Neuronal stem cell (in vitro differentiated cells): ENCODE data around the gene CSF3R.

Source experiments
- DNase-seq: peaks from one replicate; pipeline ENCODE4 v3.0.0-alpha.2; 2013; ENCODE audit warnings: low spot score
- H2AFZ ChIP-seq: one replicate; pipeline ENCODE4 v1.6.1; 2013; ENCODE audit warnings: mild to moderate bottlenecking, low read length, inconsistent platforms
- H2AK5ac ChIP-seq: 2 replicates; pipeline ENCODE4 v1.6.1; 2013; ENCODE audit warnings: low read depth, mild to moderate bottlenecking, inconsistent platforms, low read length, moderate library complexity, mixed read lengths
- H2BK120ac ChIP-seq: 2 replicates; pipeline ENCODE4 v1.6.1; 2013; ENCODE audit warnings: low read depth, mild to moderate bottlenecking, inconsistent platforms, low read length, moderate library complexity, mixed read lengths
- H2BK12ac ChIP-seq: one replicate; pipeline ENCODE4 v1.6.1; 2013; ENCODE audit warnings: low read length, inconsistent platforms
- H2BK15ac ChIP-seq: 2 replicates; pipeline ENCODE4 v1.6.1; 2013; ENCODE audit warnings: mild to moderate bottlenecking, low read length, inconsistent platforms, mixed read lengths
- H2BK5ac ChIP-seq: one replicate; pipeline ENCODE4 v1.6.1; 2013; ENCODE audit warnings: inconsistent platforms, mild to moderate bottlenecking, low read length, moderate library complexity
- H3K14ac ChIP-seq: one replicate; pipeline ENCODE4 v1.6.1; 2013; ENCODE audit warnings: low read length, inconsistent platforms
- H3K18ac ChIP-seq: 2 replicates; pipeline ENCODE4 v1.6.1; 2013; ENCODE audit warnings: low read length, inconsistent platforms
- H3K23ac ChIP-seq: 2 replicates; pipeline ENCODE4 v1.6.1; 2013; ENCODE audit warnings: low read depth, mild to moderate bottlenecking, mixed read lengths, low read length, inconsistent platforms; ENCODE audit not compliant: poor library complexity
- H3K27ac ChIP-seq: replicated peaks from 3 replicates; pipeline ENCODE4 v1.5.1; 2013; ENCODE audit warnings: low read length, inconsistent platforms
- H3K27me3 ChIP-seq, 3 experiments: 2 replicates each; pipeline ENCODE4 v1.6.1; 2013; ENCODE audit warnings: low read length in 3 of 3, mild to moderate bottlenecking in 2 of 3, inconsistent platforms in 1 of 3, low read depth in 1 of 3, mixed read lengths in 1 of 3, moderate library complexity in 1 of 3; ENCODE audit not compliant: control insufficient read depth in 3 of 3, insufficient read depth in 3 of 3
- H3K36me3 ChIP-seq, 2 donors: replicated peaks in 1 of 2; 2 replicates each; pipeline ENCODE4 v1.6.1; 2013; ENCODE audit warnings: low read length in 2 of 2; ENCODE audit not compliant: control insufficient read depth in 2 of 2, insufficient read depth in 2 of 2
- H3K4ac ChIP-seq: 2 replicates; pipeline ENCODE4 v1.6.1; 2013; ENCODE audit warnings: inconsistent platforms, mild to moderate bottlenecking, low read length, moderate library complexity
- H3K4me1 ChIP-seq, 2 donors: 1 replicate in 1 of 2; 2 replicates in 1 of 2; pipeline ENCODE4 v1.6.1; 2013; ENCODE audit warnings: low read length in 2 of 2, low read depth in 1 of 2; ENCODE audit not compliant: control insufficient read depth in 2 of 2, insufficient read depth in 1 of 2
- H3K4me2 ChIP-seq: one replicate; pipeline ENCODE4 v1.6.1; 2013; ENCODE audit warnings: mild to moderate bottlenecking, low read length, inconsistent platforms; ENCODE audit not compliant: insufficient read depth, poor library complexity, severe bottlenecking
- H3K4me3 ChIP-seq, 2 donors: 2 replicates each; pipeline ENCODE4 v1.5.1; 2013; ENCODE audit warnings: low read length in 2 of 2, mild to moderate bottlenecking in 2 of 2, inconsistent platforms in 1 of 2, moderate library complexity in 1 of 2
- H3K79me1 ChIP-seq: one replicate; pipeline ENCODE4 v1.6.1; 2013; ENCODE audit warnings: low read depth, mild to moderate bottlenecking, inconsistent platforms, low read length, moderate library complexity
- H3K9ac ChIP-seq: one replicate; pipeline ENCODE4 v1.6.1; 2013; ENCODE audit warnings: mild to moderate bottlenecking, low read depth, low read length, inconsistent platforms; ENCODE audit not compliant: poor library complexity
- H3K9me3 ChIP-seq, 2 donors: replicated peaks in 1 of 2; 2 replicates each; pipeline versions ENCODE3 to v1.6.1; 2013; ENCODE audit warnings: low read length in 2 of 2, mild to moderate bottlenecking in 2 of 2, inconsistent platforms in 1 of 2, low read depth in 1 of 2, mixed read lengths in 1 of 2, moderate library complexity in 1 of 2; ENCODE audit not compliant: control insufficient read depth in 2 of 2, insufficient read depth in 1 of 2
- H4K8ac ChIP-seq: one replicate; pipeline ENCODE4 v1.6.1; 2013; ENCODE audit warnings: low read depth, mild to moderate bottlenecking, inconsistent platforms, low read length, moderate library complexity
- H4K91ac ChIP-seq: one replicate; pipeline ENCODE4 v1.6.1; 2013; ENCODE audit warnings: low read length, low read depth, mild to moderate bottlenecking, inconsistent platforms; ENCODE audit not compliant: poor library complexity
- WGBS, 2 donors: extraction: QIAGEN DNeasy Blood & Tissue Kit; methylation state at CpG; one replicate each; pipeline ENCODE4 v1.1.7; 2013; ENCODE audit warnings: missing lambda C conversion rate in 2 of 2, mixed read lengths in 1 of 2; ENCODE audit not compliant: insufficient read length in 2 of 2, insufficient replicate concordance in 1 of 2; ENCODE audit errors: extremely low coverage in 2 of 2; 5-methylcytosine and 5-hydroxymethylcytosine counted together

CSF3R gene

DNA sequence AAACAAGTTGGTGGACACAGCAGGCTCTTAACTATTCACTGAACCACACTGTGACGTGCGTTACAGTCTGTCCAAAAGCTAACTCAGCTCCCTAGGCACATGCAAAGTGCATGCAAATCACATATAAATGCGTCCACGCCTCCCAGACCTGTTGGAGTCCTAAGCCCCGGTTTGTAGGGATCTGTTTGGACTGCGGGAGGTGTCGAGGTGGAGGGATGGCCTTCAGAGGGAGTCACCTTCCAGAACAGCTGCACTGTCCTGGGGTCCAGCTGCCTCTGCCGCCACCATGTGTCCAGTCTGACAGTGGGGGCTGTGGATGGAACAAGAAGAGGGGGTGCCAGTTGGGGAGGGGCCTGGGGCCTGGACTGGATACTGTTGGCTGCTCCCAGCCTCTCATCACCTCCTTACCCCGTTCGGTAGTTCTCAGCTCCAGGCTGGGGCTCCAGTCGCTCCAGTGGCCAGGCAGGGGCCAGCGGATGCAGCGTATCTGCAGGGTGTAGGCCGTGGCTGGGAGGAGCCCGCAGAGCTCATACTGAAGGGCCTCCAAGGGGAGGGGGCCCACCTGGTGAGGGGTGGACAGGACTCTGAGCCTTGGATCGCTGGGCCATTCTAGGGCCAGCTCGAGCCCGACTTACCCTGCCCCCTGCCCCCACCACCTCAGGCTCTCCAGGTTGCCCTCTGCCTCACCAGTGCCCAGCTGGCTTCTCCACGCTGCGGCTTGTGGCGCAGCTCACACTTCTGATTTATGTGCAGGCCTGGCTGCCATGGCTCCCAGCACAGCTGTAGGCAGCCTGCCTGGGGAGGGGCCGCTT lies 10.7 kb downstream of the CSF3R start:
- peak overlapping the region; percentile 68 for H3K18ac ChIP-seq
- H3K14ac ChIP-seq = peak overlapping the region; percentile 66
- H2BK12ac ChIP-seq = peak overlapping the region; percentile 92
- no peak overlapping the region for H3K4me3 ChIP-seq
- peak overlapping the region; percentile 87 for H4K91ac ChIP-seq
- H3K4me1 ChIP-seq = peaks cover 5 to 11% of the 10 kb centered on the region in 2 donors
- no peak overlapping the region for H3K4ac ChIP-seq
- H2BK5ac ChIP-seq = no peak overlapping the region
- peak overlapping the region; percentile 35 for H2BK120ac ChIP-seq
- H2AK5ac ChIP-seq = peak overlapping the region; percentile 71
- H3K27ac ChIP-seq = no peak overlapping the region
- H4K8ac ChIP-seq = no peak overlapping the region
- H3K9ac ChIP-seq = peak overlapping the region; percentile 26
- no CpG with 5 or more reads among the region's 22 CpGs for WGBS, 2 donors
- peak overlapping the region; percentile 51 for H2BK15ac ChIP-seq
- H3K27me3 ChIP-seq = no peaks in the 10 kb centered on the region
- no peak for DNase-seq
- no peaks in the 10 kb centered on the region for H3K36me3 ChIP-seq
- H3K4me2 ChIP-seq = no peak overlapping the region
- H3K9me3 ChIP-seq = no peaks in the 10 kb centered on the region
- no peaks in the 10 kb centered on the region for H3K79me1 ChIP-seq
- peak overlapping the region; percentile 34 for H3K23ac ChIP-seq
- peak overlapping the region; percentile 76 for H2AFZ ChIP-seq

DNA sequence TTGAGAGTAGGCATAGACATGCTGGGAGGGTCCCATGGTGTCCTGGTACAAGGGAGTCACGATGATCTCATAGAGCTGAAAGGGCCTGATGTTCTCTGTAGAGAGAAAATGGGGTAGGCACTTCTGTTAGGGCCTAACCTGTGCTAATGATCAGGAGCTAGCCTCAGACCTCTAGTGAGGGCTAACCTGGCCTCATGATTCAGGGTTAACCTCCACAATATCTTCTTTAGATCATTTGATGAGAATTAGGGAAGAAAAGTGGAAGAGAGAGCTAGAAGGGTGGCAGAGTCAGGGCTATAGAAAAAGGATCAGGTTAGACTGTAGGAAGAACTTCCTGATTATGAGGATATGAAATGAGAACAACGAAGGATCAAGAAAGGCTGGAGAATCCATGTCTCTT lies 13.6 kb downstream of the CSF3R start:
- H3K27ac ChIP-seq = no peak overlapping the region
- no peak overlapping the region for H3K9ac ChIP-seq
- H2BK15ac ChIP-seq = no peak overlapping the region
- H3K14ac ChIP-seq = no peak overlapping the region
- no CpG with 5 or more reads among the region's 2 CpGs for WGBS, 2 donors
- no peak overlapping the region for H2BK5ac ChIP-seq
- no peak overlapping the region for H3K4ac ChIP-seq
- no peak for DNase-seq
- no peak overlapping the region for H3K18ac ChIP-seq
- H2BK12ac ChIP-seq = no peak overlapping the region
- H3K79me1 ChIP-seq = no peaks in the 10 kb centered on the region
- no peak overlapping the region for H3K4me3 ChIP-seq
- H2AFZ ChIP-seq = no peak overlapping the region
- H2AK5ac ChIP-seq = no peak overlapping the region
- no peak overlapping the region for H4K91ac ChIP-seq
- H3K27me3 ChIP-seq = no peaks in the 10 kb centered on the region
- peaks cover 8 to 11% of the 10 kb centered on the region in 2 donors for H3K4me1 ChIP-seq
- no peaks in the 10 kb centered on the region for H3K36me3 ChIP-seq
- H3K23ac ChIP-seq = no peak overlapping the region
- H2BK120ac ChIP-seq = no peak overlapping the region
- H3K4me2 ChIP-seq = no peak overlapping the region
- H4K8ac ChIP-seq = no peak overlapping the region
- no peaks in the 10 kb centered on the region for H3K9me3 ChIP-seq

GRCh38 chr1:36467700-36468455 lies 14.8 kb downstream of the CSF3R start:
- Histone ChIP-seq H3K4me3 (no peak overlapping the region), H3K9ac (no peak overlapping the region), H3K14ac (no peak overlapping the region), H3K4me2 (no peak overlapping the region), H3K36me3 (no peaks in the 10 kb centered on the region), H3K4me1 (peaks cover 8 to 13% of the 10 kb centered on the region in 2 donors), H4K8ac (no peak overlapping the region), H2BK15ac (peak overlapping the region; percentile 23), H3K23ac (no peak overlapping the region), H3K18ac (peak overlapping the region; percentile 61), H2BK12ac (peak overlapping the region; percentile 76), H3K27ac (no peak overlapping the region), H2AK5ac (peak overlapping the region; percentile 20), H3K9me3 (no peaks in the 10 kb centered on the region), H3K27me3 (no peaks in the 10 kb centered on the region), H3K4ac (no peak overlapping the region), H2BK120ac (no peak overlapping the region), H4K91ac (no peak overlapping the region), H2AFZ (no peak overlapping the region), H3K79me1 (no peaks in the 10 kb centered on the region), H2BK5ac (peak overlapping the region; percentile 8)
- WGBS, 2 donors = no CpG with 5 or more reads among the region's 10 CpGs
- DNase-seq = no peak

DNA sequence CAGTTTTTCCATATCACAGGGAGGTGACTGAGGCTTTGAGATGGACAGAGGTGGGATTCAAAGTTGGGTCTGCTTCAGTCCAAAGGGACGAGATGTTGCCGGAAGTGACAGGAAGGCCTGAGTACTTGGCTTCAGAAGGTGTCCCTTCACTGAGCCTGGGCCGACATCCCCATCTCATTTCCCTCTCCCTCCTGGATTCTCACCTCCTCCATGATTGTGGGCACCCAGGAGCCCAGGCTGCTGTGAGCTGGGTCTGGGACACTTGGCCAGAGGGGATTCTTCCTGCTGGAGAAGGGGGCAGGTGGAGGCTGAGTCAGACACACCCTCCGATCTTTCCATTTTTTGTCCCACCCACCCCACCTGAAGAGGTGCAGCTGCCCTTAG lies 15.7 kb downstream of the CSF3R start:
- Histone ChIP-seq H3K27me3 (no peaks in the 10 kb centered on the region), H2AK5ac (peak overlapping the region; percentile 20), H2BK5ac (peak overlapping the region; percentile 8), H3K79me1 (peaks cover 4% of the 10 kb centered on the region), H2BK12ac (peak overlapping the region; percentile 75), H3K4me3 (no peak overlapping the region), H3K14ac (no peak overlapping the region), H3K9me3 (no peaks in the 10 kb centered on the region), H2BK120ac (no peak overlapping the region), H2BK15ac (peak overlapping the region; percentile 23), H3K18ac (no peak overlapping the region), H3K4me2 (no peak overlapping the region), H4K8ac (no peak overlapping the region), H2AFZ (no peak overlapping the region), H3K23ac (no peak overlapping the region), H3K9ac (no peak overlapping the region), H3K4me1 (peaks cover 8 to 12% of the 10 kb centered on the region in 2 donors), H3K27ac (no peak overlapping the region), H3K4ac (no peak overlapping the region), H3K36me3 (peaks cover 5% of the 10 kb centered on the region in 2 donors), H4K91ac (peak overlapping the region; percentile 38)
- no peak for DNase-seq
- no CpG with 5 or more reads among the region's 4 CpGs for WGBS, 2 donors
